HEK293 (cell line): ENCODE results near the gene ZNF81.

ENCODE experiments used
- KLF10 ChIP-seq: fragments of 450-650 bp; IDR thresholded peaks from 2 replicates; pipeline ENCODE4 v1.5.1; 2018; ENCODE audit warnings: missing biosample characterization, mild to moderate bottlenecking, missing genetic modification characterization
- ZNF555 ChIP-seq: fragments of 450-650 bp; formaldehyde crosslinking; conservative IDR thresholded peaks from 2 replicates; pipeline ENCODE4 v1.5.1; 2017; ENCODE audit warnings: missing biosample characterization, mild to moderate bottlenecking, missing genetic modification characterization, inconsistent platforms
- TF ChIP-seq, protein P1 (sequence below): fragments of 450-650 bp; formaldehyde crosslinking; IDR thresholded peaks from 2 replicates; pipeline ENCODE4 v1.5.1; 2016; ENCODE audit warnings: missing biosample characterization, missing genetic modification characterization
- TF ChIP-seq, protein P2 (sequence below): fragments of 450-650 bp; formaldehyde crosslinking; IDR thresholded peaks from 2 replicates; pipeline ENCODE4 v1.5.1; 2016; ENCODE audit warnings: missing biosample characterization, missing genetic modification characterization
- TF ChIP-seq, protein P3 (sequence below): fragments of 450-650 bp; formaldehyde crosslinking; IDR thresholded peaks from 2 replicates; pipeline ENCODE4 v1.5.1; 2016; ENCODE audit warnings: missing biosample characterization, missing genetic modification characterization
- TF ChIP-seq, protein P4 (sequence below): fragments of 450-650 bp; formaldehyde crosslinking; IDR thresholded peaks from 2 replicates; pipeline ENCODE4 v1.5.1; 2016; ENCODE audit warnings: missing biosample characterization, missing genetic modification characterization

DNA sequence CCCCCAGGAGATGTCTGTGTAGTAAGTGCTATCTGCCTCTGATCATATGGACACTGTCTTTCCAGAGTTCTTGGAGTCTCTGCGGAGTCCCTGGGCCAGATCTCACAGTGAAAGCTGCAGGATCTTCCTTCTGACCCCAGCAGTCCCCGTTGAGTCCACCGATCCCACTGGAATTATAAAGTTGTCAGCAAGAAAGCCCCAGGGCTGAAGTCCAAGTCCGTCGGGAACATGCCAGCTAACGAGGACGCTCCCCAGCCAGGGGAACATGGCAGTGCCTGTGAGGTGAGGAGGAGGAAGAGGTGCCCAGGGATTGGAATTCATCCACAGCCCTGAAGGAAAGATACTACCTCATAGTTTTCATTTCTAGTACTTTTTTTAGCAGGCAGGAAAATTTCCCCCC, 9.3 kb downstream of the ZNF81 start:
- TF ChIP-seq, protein P1, sequence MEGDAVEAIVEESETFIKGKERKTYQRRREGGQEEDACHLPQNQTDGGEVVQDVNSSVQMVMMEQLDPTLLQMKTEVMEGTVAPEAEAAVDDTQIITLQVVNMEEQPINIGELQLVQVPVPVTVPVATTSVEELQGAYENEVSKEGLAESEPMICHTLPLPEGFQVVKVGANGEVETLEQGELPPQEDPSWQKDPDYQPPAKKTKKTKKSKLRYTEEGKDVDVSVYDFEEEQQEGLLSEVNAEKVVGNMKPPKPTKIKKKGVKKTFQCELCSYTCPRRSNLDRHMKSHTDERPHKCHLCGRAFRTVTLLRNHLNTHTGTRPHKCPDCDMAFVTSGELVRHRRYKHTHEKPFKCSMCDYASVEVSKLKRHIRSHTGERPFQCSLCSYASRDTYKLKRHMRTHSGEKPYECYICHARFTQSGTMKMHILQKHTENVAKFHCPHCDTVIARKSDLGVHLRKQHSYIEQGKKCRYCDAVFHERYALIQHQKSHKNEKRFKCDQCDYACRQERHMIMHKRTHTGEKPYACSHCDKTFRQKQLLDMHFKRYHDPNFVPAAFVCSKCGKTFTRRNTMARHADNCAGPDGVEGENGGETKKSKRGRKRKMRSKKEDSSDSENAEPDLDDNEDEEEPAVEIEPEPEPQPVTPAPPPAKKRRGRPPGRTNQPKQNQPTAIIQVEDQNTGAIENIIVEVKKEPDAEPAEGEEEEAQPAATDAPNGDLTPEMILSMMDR (tag by site-specific recombination), result no peak
- no peak for TF ChIP-seq ZNF555 (tag by site-specific recombination)
- TF ChIP-seq, protein P2, sequence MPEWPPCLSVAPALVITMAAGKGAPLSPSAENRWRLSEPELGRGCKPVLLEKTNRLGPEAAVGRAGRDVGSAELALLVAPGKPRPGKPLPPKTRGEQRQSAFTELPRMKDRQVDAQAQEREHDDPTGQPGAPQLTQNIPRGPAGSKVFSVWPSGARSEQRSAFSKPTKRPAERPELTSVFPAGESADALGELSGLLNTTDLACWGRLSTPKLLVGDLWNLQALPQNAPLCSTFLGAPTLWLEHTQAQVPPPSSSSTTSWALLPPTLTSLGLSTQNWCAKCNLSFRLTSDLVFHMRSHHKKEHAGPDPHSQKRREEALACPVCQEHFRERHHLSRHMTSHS (tag by site-specific recombination), result no peak
- TF ChIP-seq, protein P3, sequence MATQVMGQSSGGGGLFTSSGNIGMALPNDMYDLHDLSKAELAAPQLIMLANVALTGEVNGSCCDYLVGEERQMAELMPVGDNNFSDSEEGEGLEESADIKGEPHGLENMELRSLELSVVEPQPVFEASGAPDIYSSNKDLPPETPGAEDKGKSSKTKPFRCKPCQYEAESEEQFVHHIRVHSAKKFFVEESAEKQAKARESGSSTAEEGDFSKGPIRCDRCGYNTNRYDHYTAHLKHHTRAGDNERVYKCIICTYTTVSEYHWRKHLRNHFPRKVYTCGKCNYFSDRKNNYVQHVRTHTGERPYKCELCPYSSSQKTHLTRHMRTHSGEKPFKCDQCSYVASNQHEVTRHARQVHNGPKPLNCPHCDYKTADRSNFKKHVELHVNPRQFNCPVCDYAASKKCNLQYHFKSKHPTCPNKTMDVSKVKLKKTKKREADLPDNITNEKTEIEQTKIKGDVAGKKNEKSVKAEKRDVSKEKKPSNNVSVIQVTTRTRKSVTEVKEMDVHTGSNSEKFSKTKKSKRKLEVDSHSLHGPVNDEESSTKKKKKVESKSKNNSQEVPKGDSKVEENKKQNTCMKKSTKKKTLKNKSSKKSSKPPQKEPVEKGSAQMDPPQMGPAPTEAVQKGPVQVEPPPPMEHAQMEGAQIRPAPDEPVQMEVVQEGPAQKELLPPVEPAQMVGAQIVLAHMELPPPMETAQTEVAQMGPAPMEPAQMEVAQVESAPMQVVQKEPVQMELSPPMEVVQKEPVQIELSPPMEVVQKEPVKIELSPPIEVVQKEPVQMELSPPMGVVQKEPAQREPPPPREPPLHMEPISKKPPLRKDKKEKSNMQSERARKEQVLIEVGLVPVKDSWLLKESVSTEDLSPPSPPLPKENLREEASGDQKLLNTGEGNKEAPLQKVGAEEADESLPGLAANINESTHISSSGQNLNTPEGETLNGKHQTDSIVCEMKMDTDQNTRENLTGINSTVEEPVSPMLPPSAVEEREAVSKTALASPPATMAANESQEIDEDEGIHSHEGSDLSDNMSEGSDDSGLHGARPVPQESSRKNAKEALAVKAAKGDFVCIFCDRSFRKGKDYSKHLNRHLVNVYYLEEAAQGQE, result no peak
- TF ChIP-seq, protein P4, sequence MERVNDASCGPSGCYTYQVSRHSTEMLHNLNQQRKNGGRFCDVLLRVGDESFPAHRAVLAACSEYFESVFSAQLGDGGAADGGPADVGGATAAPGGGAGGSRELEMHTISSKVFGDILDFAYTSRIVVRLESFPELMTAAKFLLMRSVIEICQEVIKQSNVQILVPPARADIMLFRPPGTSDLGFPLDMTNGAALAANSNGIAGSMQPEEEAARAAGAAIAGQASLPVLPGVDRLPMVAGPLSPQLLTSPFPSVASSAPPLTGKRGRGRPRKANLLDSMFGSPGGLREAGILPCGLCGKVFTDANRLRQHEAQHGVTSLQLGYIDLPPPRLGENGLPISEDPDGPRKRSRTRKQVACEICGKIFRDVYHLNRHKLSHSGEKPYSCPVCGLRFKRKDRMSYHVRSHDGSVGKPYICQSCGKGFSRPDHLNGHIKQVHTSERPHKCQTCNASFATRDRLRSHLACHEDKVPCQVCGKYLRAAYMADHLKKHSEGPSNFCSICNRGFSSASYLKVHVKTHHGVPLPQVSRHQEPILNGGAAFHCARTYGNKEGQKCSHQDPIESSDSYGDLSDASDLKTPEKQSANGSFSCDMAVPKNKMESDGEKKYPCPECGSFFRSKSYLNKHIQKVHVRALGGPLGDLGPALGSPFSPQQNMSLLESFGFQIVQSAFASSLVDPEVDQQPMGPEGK (tag by site-specific recombination), result no peak
- TF ChIP-seq KLF10, result no peak
